ENCODE results near the gene SLC24A4. TPM values are rescaled to one million over a fixed set of nuclear protein-coding genes. Genes with fewer than 3 reads are reported as not detected.

Gene SLC24A4
- total RNA-seq, 4 donors from 2014 or later = 0.81 to 3.6 (median 1.4) TPM

GRCh38 chr14:92460541-92460915 is 137.6 kb downstream of the SLC24A4 start:
- Histone ChIP-seq H3K4me3 (no peak overlapping the region), H3K9me3 (no peaks in the 10 kb centered on the region), H3K4me1 (peaks cover 0 to 33% (median 4%) of the 10 kb centered on the region in 3 donors), H3K27me3 (no peaks in the 10 kb centered on the region), H3K27ac (peak overlapping the region in 3 of 4 donors; percentile 51 to 54 (median 51)), H3K36me3 (no peaks in the 10 kb centered on the region)
- ATAC-seq = no peak
- no peak for TF ChIP-seq CTCF (IDR thresholded peaks at IDR 0.05)
- no peak for TF ChIP-seq POLR2A (IDR thresholded peaks at IDR 0.05)
- TF ChIP-seq EP300 (IDR thresholded peaks at IDR 0.05) = no peak
- no peak for TF ChIP-seq POLR2AphosphoS5 (IDR thresholded peaks at IDR 0.05)
- no CpG with 5 or more reads among the region's 6 CpGs for WGBS, 2 donors (ENCODE audit: low coverage in 1 of 2)

GRCh38 chr14:92460916-92461579 is 138.1 kb downstream of the SLC24A4 start:
- peak; percentile 33 for ATAC-seq
- H3K27me3 ChIP-seq = no peaks in the 10 kb centered on the region
- H3K36me3 ChIP-seq = no peaks in the 10 kb centered on the region
- peak overlapping the region in 3 of 4 donors; percentile 51 to 54 (median 51) for H3K27ac ChIP-seq
- no peaks in the 10 kb centered on the region for H3K9me3 ChIP-seq
- WGBS, 2 donors (ENCODE audit: low coverage in 1 of 2) = 45 to 53% methylated on average over 6 to 10 of the region's 19 CpGs
- peak in 1 of 4 experiments; percentile 8 for TF ChIP-seq CTCF (IDR thresholded peaks at IDR 0.05)
- TF ChIP-seq EP300 (IDR thresholded peaks at IDR 0.05) = no peak
- H3K4me3 ChIP-seq = peak overlapping the region in 1 of 2 donors; percentile 13
- peaks cover 0 to 33% (median 4%) of the 10 kb centered on the region in 3 donors for H3K4me1 ChIP-seq

GRCh38 chr14:92461891-92462290 is 138.9 kb downstream of the SLC24A4 start:
- H3K27me3 ChIP-seq = no peaks in the 10 kb centered on the region
- TF ChIP-seq POLR2AphosphoS5 (IDR thresholded peaks at IDR 0.05) (no peak), EP300 (IDR thresholded peaks at IDR 0.05) (no peak), CTCF (IDR thresholded peaks at IDR 0.05) (no peak), POLR2A (IDR thresholded peaks at IDR 0.05) (no peak)
- no peaks in the 10 kb centered on the region for H3K36me3 ChIP-seq
- WGBS, 2 donors (ENCODE audit: low coverage in 1 of 2) = 78 to 89% methylated on average over 5 to 6 of the region's 7 CpGs
- peaks cover 0 to 4% (median 0%) of the 10 kb centered on the region in 3 donors for H3K9me3 ChIP-seq
- peak overlapping the region in 1 of 4 donors; percentile 24 for H3K27ac ChIP-seq
- no peak overlapping the region for H3K4me3 ChIP-seq
- H3K4me1 ChIP-seq = peaks cover 0 to 27% (median 4%) of the 10 kb centered on the region in 3 donors
- no peak for ATAC-seq

GRCh38 chr14:92462568-92462967 is 139.6 kb downstream of the SLC24A4 start:
- 93% methylated on average over 3 to 4 of the region's 4 CpGs for WGBS, 2 donors (ENCODE audit: low coverage in 1 of 2)
- Histone ChIP-seq H3K36me3 (no peaks in the 10 kb centered on the region), H3K4me3 (no peak overlapping the region), H3K4me1 (peaks cover 0 to 22% (median 4%) of the 10 kb centered on the region in 3 donors), H3K27me3 (no peaks in the 10 kb centered on the region), H3K27ac (no peak overlapping the region), H3K9me3 (peaks cover 0 to 11% (median 0%) of the 10 kb centered on the region in 3 donors)
- no peak for TF ChIP-seq POLR2A (IDR thresholded peaks at IDR 0.05)
- TF ChIP-seq POLR2AphosphoS5 (IDR thresholded peaks at IDR 0.05) = no peak
- no peak for TF ChIP-seq CTCF (IDR thresholded peaks at IDR 0.05)
- TF ChIP-seq EP300 (IDR thresholded peaks at IDR 0.05) = no peak
- ATAC-seq = no peak

GRCh38 chr14:92463141-92463540 is 140.2 kb downstream of the SLC24A4 start:
- Histone ChIP-seq H3K4me1 (peaks cover 0 to 22% (median 4%) of the 10 kb centered on the region in 3 donors), H3K4me3 (no peak overlapping the region), H3K27me3 (no peaks in the 10 kb centered on the region), H3K27ac (no peak overlapping the region), H3K9me3 (peaks cover 0 to 14% (median 0%) of the 10 kb centered on the region in 3 donors), H3K36me3 (no peaks in the 10 kb centered on the region)
- TF ChIP-seq CTCF (IDR thresholded peaks at IDR 0.05) = no peak
- no peak for TF ChIP-seq EP300 (IDR thresholded peaks at IDR 0.05)
- TF ChIP-seq POLR2A (IDR thresholded peaks at IDR 0.05) = no peak
- TF ChIP-seq POLR2AphosphoS5 (IDR thresholded peaks at IDR 0.05) = no peak
- no peak for ATAC-seq
- 82 to 83% methylated on average over 8 to 9 of the region's 12 CpGs for WGBS, 2 donors (ENCODE audit: low coverage in 1 of 2)
